Activated CD4-positive, CD25-positive, alpha-beta regulatory T cell treated with anti-CD3 and anti-CD28 coated beads, Interleukin-2, amount 50 U/mL, for 24 hours (primary cell): ENCODE data around the gene EXOC4.

Experiments used
- ATAC-seq, 2 donors: fragments of 150-1000 bp; cut with Tn5 transposase; one replicate each; pipeline ENCODE4 v1.10.0; 2021; ENCODE audit warnings: mild to moderate bottlenecking in 1 of 2, moderate library complexity in 1 of 2

Gene EXOC4

GRCh38 chr7:133727476-133728214, 474.8 kb downstream of the EXOC4 start:
- no peak for ATAC-seq

DNA sequence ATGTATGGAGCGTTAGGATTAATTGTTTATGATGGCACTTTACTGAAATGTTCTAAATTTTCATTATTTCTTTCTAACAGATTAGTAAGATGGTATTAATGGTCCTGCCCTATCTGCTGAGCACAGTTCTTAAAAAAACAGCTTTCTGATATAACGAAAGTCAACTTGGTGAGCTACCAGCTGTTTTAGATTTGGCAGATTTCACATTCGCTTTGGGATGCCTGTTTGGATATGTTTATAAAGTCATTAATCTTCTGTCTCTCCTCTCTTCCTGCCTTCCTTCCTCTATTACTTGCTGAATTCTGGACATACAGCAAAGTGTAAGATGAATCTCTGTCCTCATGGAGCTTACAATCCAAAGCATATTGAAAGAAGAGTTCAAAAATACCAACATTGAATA, 477.5 kb downstream of the EXOC4 start:
- no peak for ATAC-seq

- ATAC-seq, result no peak
Measured at GRCh38 chr7:133733401-133733800, 480.5 kb downstream of the EXOC4 start.

GRCh38 chr7:133735222-133735621, 482.3 kb downstream of the EXOC4 start:
- no peak for ATAC-seq

DNA sequence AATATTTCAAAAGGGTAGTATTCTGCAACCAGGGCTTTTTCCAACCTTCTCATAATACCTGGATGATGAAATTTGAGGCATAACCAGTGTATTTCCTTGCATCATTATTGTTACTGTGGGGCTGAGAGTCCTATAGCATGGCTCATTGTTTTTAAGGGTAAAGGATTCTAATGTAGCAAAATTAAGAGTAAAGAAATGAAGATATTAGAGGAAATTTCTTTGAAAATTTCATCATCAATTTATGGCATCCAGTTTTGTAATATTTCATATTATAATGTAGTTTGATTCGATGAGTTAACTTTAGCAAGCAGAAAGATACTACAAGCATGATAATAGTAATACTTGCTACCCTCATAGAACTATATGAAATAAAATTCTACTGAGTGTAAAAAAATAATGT, 486.9 kb downstream of the EXOC4 start:
- ATAC-seq, result no peak

- no peak for ATAC-seq
Measured at GRCh38 chr7:133741078-133741477, 488.2 kb downstream of the EXOC4 start.

GRCh38 chr7:133741703-133742102, 488.8 kb downstream of the EXOC4 start:
- ATAC-seq, result no peak

- no peak for ATAC-seq
Measured at GRCh38 chr7:133742709-133743538, 490.0 kb downstream of the EXOC4 start.

GRCh38 chr7:133744451-133744850, 491.6 kb downstream of the EXOC4 start:
- no peak for ATAC-seq

DNA sequence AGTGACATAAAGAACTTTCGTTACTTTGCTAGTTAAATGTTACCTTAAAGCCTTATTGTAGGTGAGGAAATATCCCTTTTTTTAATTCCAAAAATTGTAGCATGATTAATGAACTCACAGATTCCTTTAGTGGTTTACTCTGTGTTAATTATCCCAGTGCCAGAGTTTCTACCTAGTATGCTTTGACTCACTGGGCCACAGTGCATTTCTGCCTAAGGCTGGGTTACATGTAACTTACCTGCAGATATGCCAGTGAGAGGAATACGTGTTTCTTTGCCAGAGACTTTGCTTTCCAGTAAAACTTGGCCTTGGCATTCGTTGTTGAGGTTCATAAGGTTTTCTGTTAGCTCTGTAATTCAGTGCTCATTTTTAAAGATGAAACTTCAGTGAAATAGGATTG, 493.4 kb downstream of the EXOC4 start:
- no peak for ATAC-seq

DNA sequence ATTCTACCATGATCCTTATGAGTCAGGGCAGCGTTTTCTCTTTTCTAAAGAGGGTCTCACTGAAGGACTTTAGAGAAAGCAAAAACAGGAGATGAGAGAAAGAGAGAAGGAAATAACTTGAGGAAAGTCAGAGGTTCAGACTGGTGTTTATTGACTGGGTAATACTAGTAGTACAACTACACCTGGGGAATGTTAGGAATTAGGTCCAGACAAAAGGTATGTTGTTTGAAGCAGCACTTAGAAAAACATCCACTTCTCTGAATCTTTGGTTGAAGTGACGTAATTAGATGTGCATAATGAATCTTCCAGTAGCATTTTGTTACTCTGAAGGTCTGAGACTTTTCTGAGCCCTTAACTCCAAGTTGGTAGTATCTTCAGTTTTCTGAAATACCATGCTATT, 494.0 kb downstream of the EXOC4 start:
- ATAC-seq, result no peak

DNA sequence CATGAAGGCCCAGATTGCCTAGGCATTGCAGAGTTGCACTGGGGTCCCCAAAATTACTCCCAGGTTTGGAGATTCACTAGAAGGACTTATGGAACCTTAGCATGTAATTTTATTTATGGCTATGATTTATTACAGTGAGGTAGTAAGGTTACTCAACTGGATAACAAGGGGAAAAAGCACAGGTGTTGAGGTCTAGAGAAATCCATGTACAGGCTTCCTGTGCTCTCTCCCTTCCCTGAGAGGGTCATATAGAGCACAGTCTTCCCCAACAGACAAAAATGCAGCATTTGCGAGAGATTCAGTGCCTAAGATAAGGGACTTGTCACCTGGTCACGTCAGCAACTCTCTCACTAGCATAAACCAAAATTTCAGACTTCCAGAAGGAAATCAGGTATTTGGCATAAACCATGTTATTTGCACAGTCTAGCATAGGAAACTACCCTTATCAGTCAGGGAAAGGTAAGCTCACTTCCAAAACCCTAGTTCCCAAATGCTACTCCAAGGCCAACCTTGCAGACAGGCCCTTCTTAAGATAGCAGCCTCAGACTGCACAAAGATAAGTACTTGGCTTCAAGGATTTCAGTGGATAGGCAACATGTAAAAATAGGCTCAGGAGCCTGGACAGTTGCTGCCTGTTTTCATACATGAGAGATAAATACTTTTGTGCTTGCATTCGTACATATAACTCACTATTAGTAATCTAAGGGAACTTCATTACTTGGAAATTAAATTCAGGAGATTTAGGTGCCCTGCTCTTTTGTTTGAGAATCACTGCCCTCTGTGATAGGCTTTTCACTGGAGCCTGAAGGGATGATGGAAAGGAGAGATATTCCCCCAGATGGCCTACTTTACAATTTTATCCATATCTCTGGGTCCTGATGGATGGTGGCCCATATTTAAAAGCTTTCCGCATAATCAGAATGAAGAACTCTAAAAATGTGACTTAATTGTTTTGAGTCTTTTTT, 495.8 kb downstream of the EXOC4 start:
- ATAC-seq, result no peak

- no peak for ATAC-seq
Measured at GRCh38 chr7:133750287-133750686, 497.4 kb downstream of the EXOC4 start.

- ATAC-seq, result no peak
Measured at GRCh38 chr7:133751079-133751478, 498.2 kb downstream of the EXOC4 start.

GRCh38 chr7:133753513-133753912, 500.6 kb downstream of the EXOC4 start:
- no peak for ATAC-seq

DNA sequence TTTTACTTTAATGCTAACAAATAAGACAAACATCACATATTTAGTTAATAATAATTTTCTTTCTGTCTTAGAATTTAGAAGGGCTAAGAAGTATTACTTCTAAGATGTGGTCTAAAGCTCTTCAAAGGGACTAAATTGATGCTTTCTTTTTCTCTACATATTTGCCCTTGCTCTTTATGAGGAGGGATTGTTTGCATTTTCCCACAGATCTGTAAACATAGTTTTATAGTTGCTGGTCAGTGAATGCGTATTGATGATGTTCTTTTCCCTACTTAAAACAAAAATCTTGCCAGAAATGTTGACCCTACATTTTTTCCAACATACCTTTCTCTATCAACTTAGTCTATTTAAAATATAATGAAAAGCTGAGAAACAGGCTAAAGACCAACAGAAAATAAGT, 501.8 kb downstream of the EXOC4 start:
- ATAC-seq, result no peak

GRCh38 chr7:133755901-133756300, 503.0 kb downstream of the EXOC4 start:
- no peak for ATAC-seq

GRCh38 chr7:133761443-133761842, 508.6 kb downstream of the EXOC4 start:
- ATAC-seq, result no peak

- ATAC-seq, result no peak
Measured at GRCh38 chr7:133763076-133763640, 510.3 kb downstream of the EXOC4 start.

DNA sequence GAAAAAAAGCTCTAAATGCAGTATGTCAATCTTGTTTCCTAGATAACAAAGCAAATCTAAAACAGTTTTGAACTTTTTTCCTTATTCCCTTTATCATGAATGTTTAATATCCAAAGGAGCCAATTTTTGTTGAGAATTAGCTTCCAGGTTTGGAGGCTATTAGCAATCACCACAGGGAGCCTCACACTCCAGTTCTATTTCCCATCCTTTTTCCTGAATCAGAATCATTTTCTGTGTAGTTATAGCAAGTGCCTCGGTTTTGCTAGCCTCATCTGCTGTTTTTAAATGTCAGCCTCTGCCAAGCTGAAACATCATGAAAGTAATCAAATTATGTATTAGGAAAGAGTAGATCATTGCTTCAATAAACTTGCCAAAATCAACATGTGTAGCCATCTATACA, 516.8 kb downstream of the EXOC4 start:
- ATAC-seq, result no peak

- ATAC-seq, result no peak
Measured at GRCh38 chr7:133770863-133771492, 518.1 kb downstream of the EXOC4 start.

GRCh38 chr7:133771788-133772419, 519.0 kb downstream of the EXOC4 start:
- ATAC-seq, result no peak
